Measurements from ENCODE around the gene GSE1.

DNA sequence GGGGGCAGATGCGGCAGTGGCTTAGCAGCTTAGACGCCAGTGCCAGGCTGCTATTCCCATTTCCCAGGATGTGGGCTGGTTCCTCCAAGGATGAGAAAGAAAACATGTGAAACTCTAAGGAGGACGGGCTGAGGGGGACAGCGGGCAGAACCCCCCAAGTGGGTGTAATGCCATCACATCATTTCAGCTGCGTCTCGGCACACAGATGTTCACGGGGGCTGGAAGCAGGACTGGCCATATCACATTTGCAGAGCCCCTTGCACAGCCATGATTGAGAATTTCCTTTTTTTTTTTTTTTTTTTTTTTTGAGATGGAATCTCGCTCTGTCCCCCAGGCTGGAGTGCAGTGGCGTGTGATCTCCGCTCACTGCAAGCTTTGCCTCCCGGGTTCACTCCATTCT is 90.9 kb downstream of the GSE1 start:
- TF ChIP-seq, protein P1, sequence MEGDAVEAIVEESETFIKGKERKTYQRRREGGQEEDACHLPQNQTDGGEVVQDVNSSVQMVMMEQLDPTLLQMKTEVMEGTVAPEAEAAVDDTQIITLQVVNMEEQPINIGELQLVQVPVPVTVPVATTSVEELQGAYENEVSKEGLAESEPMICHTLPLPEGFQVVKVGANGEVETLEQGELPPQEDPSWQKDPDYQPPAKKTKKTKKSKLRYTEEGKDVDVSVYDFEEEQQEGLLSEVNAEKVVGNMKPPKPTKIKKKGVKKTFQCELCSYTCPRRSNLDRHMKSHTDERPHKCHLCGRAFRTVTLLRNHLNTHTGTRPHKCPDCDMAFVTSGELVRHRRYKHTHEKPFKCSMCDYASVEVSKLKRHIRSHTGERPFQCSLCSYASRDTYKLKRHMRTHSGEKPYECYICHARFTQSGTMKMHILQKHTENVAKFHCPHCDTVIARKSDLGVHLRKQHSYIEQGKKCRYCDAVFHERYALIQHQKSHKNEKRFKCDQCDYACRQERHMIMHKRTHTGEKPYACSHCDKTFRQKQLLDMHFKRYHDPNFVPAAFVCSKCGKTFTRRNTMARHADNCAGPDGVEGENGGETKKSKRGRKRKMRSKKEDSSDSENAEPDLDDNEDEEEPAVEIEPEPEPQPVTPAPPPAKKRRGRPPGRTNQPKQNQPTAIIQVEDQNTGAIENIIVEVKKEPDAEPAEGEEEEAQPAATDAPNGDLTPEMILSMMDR (tag by site-specific recombination; IDR thresholded peaks at IDR 0.05) = no peak
- TF ChIP-seq SP2 (tag by site-specific recombination; IDR thresholded peaks at IDR 0.05) (no peak), SP3 (tag by site-specific recombination; IDR thresholded peaks at IDR 0.05) (no peak), ZBTB20 (tag by site-specific recombination; IDR thresholded peaks at IDR 0.05) (no peak), ZNF501 (tag by site-specific recombination; IDR thresholded peaks at IDR 0.05) (no peak), ZBTB8A (tag by site-specific recombination; IDR thresholded peaks at IDR 0.05) (no peak), ZNF530 (tag by site-specific recombination; IDR thresholded peaks at IDR 0.05; ENCODE audit: low read depth) (no peak), TCF7L2 (IDR thresholded peaks at IDR 0.05; ENCODE audit: borderline replicate concordance, low read depth, low read length) (no peak), SALL2 (tag by site-specific recombination; IDR thresholded peaks at IDR 0.05; ENCODE audit: borderline replicate concordance) (no peak)
- TF ChIP-seq, protein P2, sequence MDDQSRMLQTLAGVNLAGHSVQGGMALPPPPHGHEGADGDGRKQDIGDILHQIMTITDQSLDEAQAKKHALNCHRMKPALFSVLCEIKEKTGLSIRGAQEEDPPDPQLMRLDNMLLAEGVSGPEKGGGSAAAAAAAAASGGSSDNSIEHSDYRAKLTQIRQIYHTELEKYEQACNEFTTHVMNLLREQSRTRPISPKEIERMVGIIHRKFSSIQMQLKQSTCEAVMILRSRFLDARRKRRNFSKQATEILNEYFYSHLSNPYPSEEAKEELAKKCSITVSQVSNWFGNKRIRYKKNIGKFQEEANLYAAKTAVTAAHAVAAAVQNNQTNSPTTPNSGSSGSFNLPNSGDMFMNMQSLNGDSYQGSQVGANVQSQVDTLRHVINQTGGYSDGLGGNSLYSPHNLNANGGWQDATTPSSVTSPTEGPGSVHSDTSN (CRISPR knock-in tag; IDR thresholded peaks at IDR 0.05) = no peak
